Measurements from ENCODE around the gene MFSD12.

The MFSD12 gene

GRCh38 chr19:3545669-3546034 is 11.7 kb downstream of the MFSD12 start:
- Histone ChIP-seq H3K4me3 (replicated peaks; ENCODE audit: insufficient read depth, low read length) (no peak overlapping the region), H3K27me3 (ENCODE audit: insufficient read depth, poor library complexity, severe bottlenecking) (no peaks in the 10 kb centered on the region), H3K27ac (replicated peaks) (no peak overlapping the region)
- TF ChIP-seq POLR2AphosphoS5 (IDR thresholded peaks at IDR 0.05; ENCODE audit: low read depth) (0 out of 2 replicates have a peak, but pooled peaks have one; percentile 4), GABPA (IDR thresholded peaks at IDR 0.05; ENCODE audit: low read depth) (no peak), REST (IDR thresholded peaks at IDR 0.05; ENCODE audit: insufficient replicate concordance, low read depth) (peak; percentile 79), CTCF (IDR thresholded peaks at IDR 0.05; ENCODE audit: insufficient read depth, low read length) (no peak)
- DNase-seq (ENCODE audit: low read depth in 1 of 2, low spot score in 1 of 2), result no peak

- Histone ChIP-seq H3K27ac (replicated peaks) (no peak overlapping the region), H3K27me3 (ENCODE audit: insufficient read depth, poor library complexity, severe bottlenecking) (no peaks in the 10 kb centered on the region), H3K4me3 (replicated peaks; ENCODE audit: insufficient read depth, low read length) (no peak overlapping the region)
- DNase-seq (ENCODE audit: low read depth in 1 of 2, low spot score in 1 of 2), result peak in 1 of 2 experiments; percentile 71
- TF ChIP-seq CTCF (IDR thresholded peaks at IDR 0.05; ENCODE audit: insufficient read depth, low read length), result peak; percentile 86
- TF ChIP-seq REST (IDR thresholded peaks at IDR 0.05; ENCODE audit: insufficient replicate concordance, low read depth), result no peak
- no peak for TF ChIP-seq GABPA (IDR thresholded peaks at IDR 0.05; ENCODE audit: low read depth)
Observed at GRCh38 chr19:3544742-3545668, 12.4 kb downstream of the MFSD12 start.

GRCh38 chr19:3544058-3544376 is 13.4 kb downstream of the MFSD12 start:
- DNase-seq (ENCODE audit: low read depth in 1 of 2, low spot score in 1 of 2), result no peak
- Histone ChIP-seq H3K4me3 (replicated peaks; ENCODE audit: insufficient read depth, low read length) (no peak overlapping the region), H3K27ac (replicated peaks) (no peak overlapping the region), H3K27me3 (ENCODE audit: insufficient read depth, poor library complexity, severe bottlenecking) (no peaks in the 10 kb centered on the region)
- TF ChIP-seq REST (IDR thresholded peaks at IDR 0.05; ENCODE audit: insufficient replicate concordance, low read depth) (no peak), SPI1 (IDR thresholded peaks at IDR 0.05; ENCODE audit: borderline replicate concordance, low read depth) (no peak), GABPA (IDR thresholded peaks at IDR 0.05; ENCODE audit: low read depth) (no peak), POLR2AphosphoS5 (IDR thresholded peaks at IDR 0.05; ENCODE audit: low read depth) (no peak), CTCF (IDR thresholded peaks at IDR 0.05; ENCODE audit: insufficient read depth, low read length) (no peak)
